Ramos (cell line): ENCODE measurements around the gene GSTT2.

Experiments
- in situ Hi-C: fragments of 300-500 bp; cut with MboI; formaldehyde crosslinking; loops from one replicate; pipeline ENCODE4 v1.14.3; 2022; ENCODE audit warnings: low sequenced_read_pairs; ENCODE audit not compliant: unreplicated experiment

Gene GSTT2

GRCh38 chr22:24007253-24008021 is 27.5 kb downstream of the GSTT2 start:
- in situ Hi-C loops, result no loop called here

DNA sequence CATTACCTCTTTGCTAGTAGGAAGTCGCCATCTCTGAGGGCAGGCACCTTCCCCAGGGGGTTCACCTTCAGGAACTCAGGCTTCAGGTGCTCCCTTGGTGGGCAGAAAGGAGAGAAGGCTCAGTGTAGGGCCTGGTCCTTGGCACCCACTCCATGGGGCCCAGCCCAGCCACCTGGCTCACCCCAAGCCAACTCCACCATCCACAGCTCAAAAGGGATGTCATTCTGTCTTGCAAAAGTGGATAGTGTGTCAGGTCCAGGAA is 28.0 kb downstream of the GSTT2 start:
- in situ Hi-C loops, result no loop called here

DNA sequence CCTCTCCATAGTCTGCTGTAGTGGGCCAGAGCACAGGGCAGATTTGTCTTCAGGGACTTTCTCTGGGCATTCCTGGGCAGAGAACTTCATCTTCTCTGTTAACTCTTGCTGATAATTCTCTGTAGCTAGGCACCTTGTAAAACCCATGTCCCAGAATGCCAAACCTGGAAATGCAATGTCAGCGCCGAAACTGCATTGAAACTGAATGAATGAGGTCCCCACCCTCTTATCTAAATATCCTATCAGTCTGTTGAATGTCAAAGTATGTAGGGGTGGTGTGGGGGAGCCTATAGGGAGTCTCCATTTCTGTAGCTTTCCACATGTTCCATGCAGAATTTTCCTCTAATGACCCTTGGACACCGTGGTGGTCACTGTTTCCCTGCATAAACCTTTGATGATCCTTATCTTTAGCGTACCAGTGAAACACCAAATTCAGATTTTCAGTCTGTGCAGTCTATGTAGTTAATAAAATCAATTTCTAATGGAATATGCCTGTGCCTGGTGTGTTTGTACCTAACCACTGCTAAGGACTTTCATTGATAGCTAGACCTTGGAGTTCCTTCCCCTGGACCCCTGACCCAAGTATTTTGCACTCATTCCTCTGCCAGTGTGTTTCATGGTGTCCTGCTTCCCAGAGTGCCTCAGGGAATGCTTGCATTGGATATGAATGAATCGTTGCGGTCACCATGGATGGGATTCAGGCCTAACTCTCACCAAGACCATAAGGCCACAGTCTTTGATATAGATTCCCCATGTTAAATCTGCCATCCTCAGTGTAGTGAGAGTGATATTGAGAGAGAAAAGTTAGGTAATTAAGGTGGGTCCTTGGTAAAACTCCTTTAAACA is 28.7 kb downstream of the GSTT2 start:
- in situ Hi-C loops, result no loop called here

GRCh38 chr22:24009227-24010017 is 29.5 kb downstream of the GSTT2 start:
- in situ Hi-C loops, result no loop called here

DNA sequence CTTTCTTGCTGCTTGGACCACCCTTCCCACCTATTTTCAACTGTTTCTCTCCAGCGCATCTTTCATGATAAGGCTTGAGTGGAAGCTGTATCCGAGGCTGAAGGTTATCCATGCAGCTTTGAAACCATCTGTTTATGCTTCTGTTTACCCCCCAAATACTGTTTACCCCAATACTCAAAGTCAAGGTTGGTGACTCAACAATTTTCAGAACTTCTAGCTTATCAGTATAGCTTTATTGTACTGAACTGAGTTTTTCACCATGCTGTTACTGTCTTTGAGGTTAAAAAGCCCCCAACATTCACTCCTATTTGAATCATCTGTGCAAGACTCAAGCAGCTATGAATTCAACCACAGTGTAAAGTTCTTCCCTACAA is 30.1 kb downstream of the GSTT2 start:
- in situ Hi-C loops, result no loop called here

- in situ Hi-C loops, result no loop called here
These were observed 31.8 kb downstream of the GSTT2 start for GRCh38 chr22:24011735-24012068.

GRCh38 chr22:24016156-24016555 is 36.2 kb downstream of the GSTT2 start:
- in situ Hi-C loops, result no loop called here

- in situ Hi-C loops, result no loop called here
These were observed 41.4 kb downstream of the GSTT2 start for GRCh38 chr22:24021304-24021703.

GRCh38 chr22:24023204-24023789 is 43.4 kb downstream of the GSTT2 start:
- in situ Hi-C loops, result no loop called here

GRCh38 chr22:24024354-24024753 is 44.4 kb downstream of the GSTT2 start:
- in situ Hi-C loops, result no loop called here

- in situ Hi-C loops, result no loop called here
These were observed 45.5 kb downstream of the GSTT2 start for GRCh38 chr22:24025475-24025874.

- in situ Hi-C loops, result no loop called here
These were observed 46.1 kb downstream of the GSTT2 start for GRCh38 chr22:24026056-24026455.

DNA sequence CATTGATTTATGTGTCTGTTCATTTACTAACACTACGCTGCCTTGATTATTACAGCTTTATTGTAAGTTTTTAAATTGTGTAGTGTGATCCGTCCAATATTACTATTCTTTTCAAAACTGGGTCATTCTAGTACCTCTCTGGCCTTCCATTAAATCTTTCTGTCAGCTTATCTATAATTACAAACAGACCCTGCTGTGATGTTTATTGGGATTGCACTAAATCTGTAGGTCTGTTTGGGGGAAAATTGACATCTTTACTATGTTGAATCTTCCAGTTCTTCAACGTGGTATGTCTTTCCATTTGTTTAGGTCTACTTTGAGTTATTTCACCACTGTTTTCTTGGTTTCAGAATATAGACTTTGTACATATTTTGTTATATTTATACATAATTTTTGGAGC is 46.8 kb downstream of the GSTT2 start:
- in situ Hi-C loops, result no loop called here

- in situ Hi-C loops, result no loop called here
These were observed 47.5 kb downstream of the GSTT2 start for GRCh38 chr22:24027389-24027975.

- in situ Hi-C loops, result no loop called here
These were observed 48.1 kb downstream of the GSTT2 start for GRCh38 chr22:24027991-24028390.

GRCh38 chr22:24028533-24028932 is 48.6 kb downstream of the GSTT2 start:
- in situ Hi-C loops, result no loop called here

DNA sequence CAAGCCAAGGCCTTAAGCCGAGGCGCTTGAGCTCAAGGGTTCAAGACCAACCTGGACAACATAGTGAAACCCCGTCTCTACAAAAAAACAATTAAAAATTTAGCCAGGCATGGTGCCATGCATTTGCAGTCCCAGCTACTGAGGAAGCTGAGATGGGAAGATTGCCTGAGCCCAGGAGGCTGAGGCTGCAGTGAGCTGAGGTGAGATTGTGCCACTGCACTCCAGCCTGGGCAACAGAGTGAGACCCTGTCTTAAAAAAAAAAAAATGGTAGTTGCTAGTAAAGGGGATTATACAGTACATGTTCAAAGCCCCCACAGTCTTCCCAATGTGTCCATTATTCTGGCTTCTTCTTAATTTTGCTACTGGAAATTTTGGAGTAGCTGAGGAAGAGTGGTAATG is 49.4 kb downstream of the GSTT2 start:
- in situ Hi-C loops, result no loop called here

DNA sequence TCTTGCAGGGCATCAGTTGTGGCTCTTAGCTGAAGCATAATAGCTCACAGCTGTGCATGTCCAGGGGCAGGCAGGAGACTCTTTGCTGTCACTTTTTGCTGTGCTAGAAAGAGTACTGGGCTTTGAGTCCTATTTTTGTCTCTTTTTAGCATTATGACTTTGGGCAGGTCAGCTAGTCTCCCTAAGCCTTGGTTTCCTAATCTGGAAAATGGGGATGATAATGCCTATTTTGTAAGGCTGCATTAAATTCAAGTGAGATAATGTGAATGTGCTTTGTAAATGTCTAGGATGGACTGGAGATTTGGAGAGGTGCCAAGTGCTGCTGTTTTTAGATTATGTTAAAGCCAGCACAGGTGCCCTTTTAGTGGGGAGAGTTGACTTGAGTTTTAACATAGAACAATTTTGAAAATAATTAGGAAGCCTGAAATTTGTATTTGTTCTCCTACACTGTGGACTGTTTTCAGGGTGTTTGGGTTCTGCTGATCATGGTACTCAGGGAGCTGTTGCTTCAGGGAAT is 50.3 kb downstream of the GSTT2 start:
- in situ Hi-C loops, result no loop called here
